22Rv1 (cell line): ENCODE results near the gene SP140.

Experiments used
- ZFX ChIP-seq: fragments of 450-650 bp; IDR thresholded peaks from 2 replicates; pipeline ENCODE4 v1.6.1; 2017; ENCODE audit warnings: antibody characterized with exemption, borderline replicate concordance
- TF ChIP-seq, protein P1 (sequence below): fragments of 450-650 bp; IDR thresholded peaks from 2 replicates; pipeline ENCODE4 v1.5.1; 2017; ENCODE audit warnings: mild to moderate bottlenecking

DNA sequence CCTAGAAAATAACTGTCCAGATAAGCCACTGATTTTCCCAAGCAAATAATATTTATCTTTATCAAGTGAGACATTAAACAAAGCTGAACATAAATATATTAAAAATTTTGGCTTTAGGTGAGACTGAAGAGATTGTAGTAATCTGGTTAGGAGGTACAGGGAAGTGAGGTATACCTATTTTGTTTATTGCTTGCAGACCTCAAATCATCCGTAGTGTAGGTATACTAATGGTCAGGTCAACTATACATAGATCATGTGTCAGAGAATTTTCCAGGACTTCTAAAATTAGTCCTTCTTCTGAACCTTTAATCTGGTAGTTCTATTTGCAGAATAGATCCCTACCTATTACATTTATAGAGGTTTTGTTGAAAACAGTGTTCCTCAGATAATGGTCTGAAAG is 41.5 kb downstream of the SP140 start:
- TF ChIP-seq, protein P1, sequence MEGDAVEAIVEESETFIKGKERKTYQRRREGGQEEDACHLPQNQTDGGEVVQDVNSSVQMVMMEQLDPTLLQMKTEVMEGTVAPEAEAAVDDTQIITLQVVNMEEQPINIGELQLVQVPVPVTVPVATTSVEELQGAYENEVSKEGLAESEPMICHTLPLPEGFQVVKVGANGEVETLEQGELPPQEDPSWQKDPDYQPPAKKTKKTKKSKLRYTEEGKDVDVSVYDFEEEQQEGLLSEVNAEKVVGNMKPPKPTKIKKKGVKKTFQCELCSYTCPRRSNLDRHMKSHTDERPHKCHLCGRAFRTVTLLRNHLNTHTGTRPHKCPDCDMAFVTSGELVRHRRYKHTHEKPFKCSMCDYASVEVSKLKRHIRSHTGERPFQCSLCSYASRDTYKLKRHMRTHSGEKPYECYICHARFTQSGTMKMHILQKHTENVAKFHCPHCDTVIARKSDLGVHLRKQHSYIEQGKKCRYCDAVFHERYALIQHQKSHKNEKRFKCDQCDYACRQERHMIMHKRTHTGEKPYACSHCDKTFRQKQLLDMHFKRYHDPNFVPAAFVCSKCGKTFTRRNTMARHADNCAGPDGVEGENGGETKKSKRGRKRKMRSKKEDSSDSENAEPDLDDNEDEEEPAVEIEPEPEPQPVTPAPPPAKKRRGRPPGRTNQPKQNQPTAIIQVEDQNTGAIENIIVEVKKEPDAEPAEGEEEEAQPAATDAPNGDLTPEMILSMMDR = no peak
- TF ChIP-seq ZFX = no peak
